AG04450 (cell line): ENCODE data around the gene LMO1. TPM values are rescaled to one million over a fixed set of nuclear protein-coding genes. Genes with fewer than 3 reads are reported as not detected.

Source experiments
- CTCF ChIA-PET: fragments of 300-600, 350-600 bp; formaldehyde crosslinking; extraction: SDS; loops from one replicate; lab custom pipeline; 2022; ENCODE audit warnings: antibody characterized with exemption, inconsistent platforms; lab: Charles Lee
- POLR2A ChIA-PET: fragments of 350-600 bp; formaldehyde crosslinking; extraction: SDS; loops from one replicate; lab custom pipeline; 2021; ENCODE audit warnings: antibody characterized with exemption, inconsistent platforms; lab: Yijun Ruan, JAX
- DNase-seq: peaks from one replicate; pipeline ENCODE4 v3.0.0-alpha.2; 2011; ENCODE audit warnings: low read depth, low spot score
- H3K27ac ChIP-seq: one replicate; pipeline ENCODE4 v1.5.1; 2012; ENCODE audit warnings: low read depth, low read length, control low read depth
- H3K27me3 ChIP-seq: one replicate; pipeline ENCODE4 v1.6.0; 2012; ENCODE audit warnings: low read length; ENCODE audit not compliant: control insufficient read depth, insufficient read depth
- H3K4me3 ChIP-seq: 2 replicates; pipeline ENCODE4 v1.5.1; 2011; ENCODE audit warnings: mild to moderate bottlenecking, low read depth, low read length, control low read depth
- H3K9me3 ChIP-seq: 2 replicates; pipeline ENCODE4 v1.5.1; 2012; ENCODE audit warnings: low read length; ENCODE audit not compliant: control insufficient read depth, insufficient read depth
- CTCF ChIP-seq: IDR thresholded peaks from 2 replicates; pipeline ENCODE4 v1.5.1; 2011; ENCODE audit warnings: low read depth, low read length, control low read depth, inconsistent platforms
- polyA plus RNA-seq: library from polyadenylated mRNA; depleted of rRNA; stranded (reverse); fragments of >200 nt; gene quantifications from 2 replicates; pipeline ENCODE4 v1.2.3, GENCODE V29; 2011

The LMO1 gene
- polyA plus RNA-seq, 1 experiment: not detected

DNA sequence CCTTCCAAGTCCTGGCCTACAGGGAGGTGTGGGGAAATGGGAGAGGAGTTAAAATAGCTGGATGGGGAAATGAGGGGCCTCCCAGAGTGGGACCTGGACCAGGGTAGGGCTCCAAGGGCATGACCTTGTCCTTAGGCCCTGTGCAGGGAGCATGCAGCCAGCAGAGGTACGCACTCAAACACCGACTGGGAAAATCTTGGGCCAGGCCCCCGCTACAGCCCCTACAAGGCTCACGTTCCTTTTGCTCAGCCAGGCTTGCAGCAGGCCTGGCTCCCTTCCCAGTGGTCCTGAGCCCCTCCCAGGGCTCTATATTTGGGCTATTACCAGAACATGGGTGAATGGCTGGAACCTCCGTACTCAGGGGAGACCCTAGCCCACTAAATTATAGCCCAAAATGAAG is 31.3 kb downstream of the LMO1 start:
- Histone ChIP-seq H3K27ac (no peak overlapping the region), H3K9me3 (no peaks in the 10 kb centered on the region), H3K27me3 (peaks cover 16% of the 10 kb centered on the region), H3K4me3 (no peak overlapping the region)
- DNase-seq: no peak
- ChIA-PET CTCF (interaction anchor here (0.8 kb wide), 1 partner anchor 40 kb away, joined by 3 read pairs; no protein-coding TSS in a partner anchor), POLR2A (no interaction called here)
- TF ChIP-seq CTCF: no peak

GRCh38 chr11:8231979-8232378 is 31.7 kb downstream of the LMO1 start:
- TF ChIP-seq CTCF: no peak
- DNase-seq: no peak
- Histone ChIP-seq H3K27me3 (peaks cover 16% of the 10 kb centered on the region), H3K27ac (no peak overlapping the region), H3K4me3 (no peak overlapping the region), H3K9me3 (no peaks in the 10 kb centered on the region)
- ChIA-PET CTCF (interaction anchor here (0.5 kb wide), 1 partner anchor 537 kb away, joined by 5 read pairs; no protein-coding TSS in a partner anchor), POLR2A (no interaction called here)

DNA sequence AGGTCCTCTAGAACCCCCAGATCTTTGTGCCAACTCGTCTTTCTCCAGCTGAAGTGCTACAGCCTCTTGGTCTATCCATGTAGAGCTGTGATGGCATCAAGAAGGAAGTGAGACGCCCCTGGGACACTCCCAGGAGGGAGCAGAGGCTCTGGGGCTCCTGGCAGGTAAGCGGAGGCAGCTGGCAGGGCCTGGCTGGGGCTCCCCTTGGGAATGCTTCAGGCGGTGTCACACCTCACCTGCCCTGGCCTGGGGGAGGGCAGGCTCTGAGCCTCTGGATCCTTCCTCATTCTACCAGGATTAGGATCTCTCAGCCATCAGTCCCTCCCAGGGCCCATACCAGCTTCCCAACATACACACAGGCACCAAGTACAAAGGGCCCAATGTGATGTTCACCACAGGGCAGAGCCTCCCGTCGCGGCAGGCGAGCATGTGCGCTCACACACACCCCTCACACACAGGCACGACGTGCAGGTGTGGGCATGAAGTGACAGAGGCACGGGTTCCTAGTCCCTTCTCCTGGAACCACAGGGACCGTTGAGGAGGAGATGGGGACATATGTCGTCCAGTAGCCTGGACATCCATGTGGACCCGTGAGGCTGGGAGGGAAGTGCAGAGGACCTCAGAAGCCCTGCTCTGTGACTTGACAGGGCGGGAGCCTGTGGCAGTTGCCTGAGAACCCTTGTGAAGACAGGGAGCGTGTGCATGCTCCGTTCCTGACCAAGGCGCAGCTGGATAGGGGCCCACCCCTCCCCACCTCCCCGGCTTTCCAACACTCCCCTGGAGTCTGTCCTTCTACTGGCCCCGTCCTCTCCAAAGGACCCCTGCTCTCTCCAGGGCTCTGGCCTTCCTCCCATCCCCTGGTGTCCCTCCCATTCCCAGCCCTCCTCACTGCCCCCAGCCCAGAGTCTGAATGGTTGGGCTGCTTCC is 32.5 kb downstream of the LMO1 start:
- peaks cover 16% of the 10 kb centered on the region for H3K27me3 ChIP-seq
- H3K4me3 ChIP-seq: no peak overlapping the region
- TF ChIP-seq CTCF: no peak
- no peak overlapping the region for H3K27ac ChIP-seq
- no peaks in the 10 kb centered on the region for H3K9me3 ChIP-seq
- DNase-seq: no peak
- ChIA-PET POLR2A (no interaction called here), CTCF (interaction anchor here (0.5 to 3.2 kb wide), 4 partner anchors 29 to 536 kb away, joined by 3 to 11 read pairs (median 4); partner anchors contain the start of gene LMO1)

GRCh38 chr11:8230178-8230859 is 33.4 kb downstream of the LMO1 start:
- DNase-seq: no peak
- Histone ChIP-seq H3K9me3 (no peaks in the 10 kb centered on the region), H3K4me3 (no peak overlapping the region), H3K27ac (no peak overlapping the region), H3K27me3 (peaks cover 16% of the 10 kb centered on the region)
- ChIA-PET POLR2A (no interaction called here), CTCF (interaction anchor here (0.8 to 3.2 kb wide), 5 partner anchors 10 to 335 kb away, joined by 3 to 11 read pairs (median 3); partner anchors contain the start of gene LMO1)
- TF ChIP-seq CTCF: no peak
